GM12891 (cell line): ENCODE measurements around the gene AQR.

Source experiments
- POLR2A ChIP-seq: IDR thresholded peaks from 2 replicates; pipeline ENCODE4 v1.6.1; 2011; ENCODE audit warnings: low read depth, low read length, control low read depth
- POLR2AphosphoS5 ChIP-seq: IDR thresholded peaks from 2 replicates; pipeline ENCODE4 v1.6.1; 2011; ENCODE audit warnings: low read depth, low read length, control low read depth

GRCh38 chr15:34988027-34988902 is 18.7 kb upstream of the AQR start, which contains the start of gene ZNF770:
- TF ChIP-seq POLR2AphosphoS5 (peak; percentile 89), POLR2A (peak; percentile 91)
